ENCODE measurements around the gene EMP1. TPM values are rescaled to one million over a fixed set of nuclear protein-coding genes. Genes with fewer than 3 reads are reported as not detected.
A peak's percentile ranks its signal among the peaks of the same experiment; 100 is the strongest.

EMP1 gene
- total RNA-seq, 4 donors from 2014 or later = 33.5 to 111 (median 73.6) TPM

GRCh38 chr12:13227191-13227590, 30.7 kb downstream of the EMP1 start:
- Histone ChIP-seq H3K27ac (no peak overlapping the region), H3K36me3 (no peaks in the 10 kb centered on the region), H3K9me3 (no peaks in the 10 kb centered on the region), H3K27me3 (no peaks in the 10 kb centered on the region), H3K4me3 (no peak overlapping the region), H3K4me1 (no peaks in the 10 kb centered on the region)
- TF ChIP-seq CTCF (IDR thresholded peaks at IDR 0.05 in 4 of 5, conservative IDR thresholded peaks at IDR 0.05 in 1 of 5) (no peak), POLR2A (IDR thresholded peaks at IDR 0.05) (no peak)
- intact Hi-C loops (cut with DNase I; ENCODE audit: low total_unique reads) (no loop called here), in situ Hi-C loops (cut with MboI; ENCODE audit: low sequenced_read_pairs in 4 of 4) (no loop called here)
- ATAC-seq (no peak), DNase-seq (no peak)

- ATAC-seq (no peak), DNase-seq (no peak)
- TF ChIP-seq POLR2A (IDR thresholded peaks at IDR 0.05) = no peak
- TF ChIP-seq CTCF (IDR thresholded peaks at IDR 0.05 in 4 of 5, conservative IDR thresholded peaks at IDR 0.05 in 1 of 5) = no peak
- Histone ChIP-seq H3K36me3 (no peaks in the 10 kb centered on the region), H3K27ac (no peak overlapping the region), H3K27me3 (no peaks in the 10 kb centered on the region), H3K4me3 (no peak overlapping the region), H3K4me1 (no peaks in the 10 kb centered on the region), H3K9me3 (no peaks in the 10 kb centered on the region)
- intact Hi-C loops (cut with DNase I; ENCODE audit: low total_unique reads) = no loop called here
- in situ Hi-C loops (cut with MboI; ENCODE audit: low sequenced_read_pairs in 4 of 4) = no loop called here
Measured at GRCh38 chr12:13228579-13228978, 32.1 kb downstream of the EMP1 start.

- H3K4me3 ChIP-seq = no peak overlapping the region
- intact Hi-C loops (cut with DNase I; ENCODE audit: low total_unique reads) = no loop called here
- no peaks in the 10 kb centered on the region for H3K36me3 ChIP-seq
- H3K27ac ChIP-seq = no peak overlapping the region
- H3K4me1 ChIP-seq = no peaks in the 10 kb centered on the region
- TF ChIP-seq CTCF (IDR thresholded peaks at IDR 0.05 in 4 of 5, conservative IDR thresholded peaks at IDR 0.05 in 1 of 5) = no peak
- no peak for TF ChIP-seq POLR2A (IDR thresholded peaks at IDR 0.05)
- DNase-seq (no peak), ATAC-seq (no peak)
- in situ Hi-C loops (cut with MboI; ENCODE audit: low sequenced_read_pairs in 4 of 4) = no loop called here
- no peaks in the 10 kb centered on the region for H3K27me3 ChIP-seq
- H3K9me3 ChIP-seq = no peaks in the 10 kb centered on the region
Measured at GRCh38 chr12:13229504-13229903, 33.0 kb downstream of the EMP1 start.

- H3K36me3 ChIP-seq = no peaks in the 10 kb centered on the region
- no peak overlapping the region for H3K4me3 ChIP-seq
- no peaks in the 10 kb centered on the region for H3K4me1 ChIP-seq
- H3K27me3 ChIP-seq = no peaks in the 10 kb centered on the region
- H3K9me3 ChIP-seq = no peaks in the 10 kb centered on the region
- intact Hi-C loops (cut with DNase I; ENCODE audit: low total_unique reads) = loop anchor here (5.0 kb wide), 1 partner anchor 208 kb away; no protein-coding TSS in a partner anchor
- DNase-seq = peak in 1 of 2 donors; percentile 45
- no peak overlapping the region for H3K27ac ChIP-seq
- TF ChIP-seq CTCF (IDR thresholded peaks at IDR 0.05 in 4 of 5, conservative IDR thresholded peaks at IDR 0.05 in 1 of 5) (no peak), POLR2A (IDR thresholded peaks at IDR 0.05) (no peak)
- peak; percentile 62 to 69 for ATAC-seq
- in situ Hi-C loops (cut with MboI; ENCODE audit: low sequenced_read_pairs in 4 of 4) = no loop called here
Measured at GRCh38 chr12:13230500-13230899, 34.0 kb downstream of the EMP1 start.
